Measurements from ENCODE around the gene PTGFRN. TPM values are rescaled to one million over a fixed set of nuclear protein-coding genes. Genes with fewer than 3 reads are reported as not detected.
"Not testable (repeated sequence)": the region's sequence is repeated elsewhere in the genome, so short reads cannot be mapped to it uniquely, and the experiment has no call there.

PTGFRN gene
- 50.5 and 81.0 TPM in 2 replicates for total RNA-seq (2014; rRNA removed; shearing (Covaris generic))

DNA sequence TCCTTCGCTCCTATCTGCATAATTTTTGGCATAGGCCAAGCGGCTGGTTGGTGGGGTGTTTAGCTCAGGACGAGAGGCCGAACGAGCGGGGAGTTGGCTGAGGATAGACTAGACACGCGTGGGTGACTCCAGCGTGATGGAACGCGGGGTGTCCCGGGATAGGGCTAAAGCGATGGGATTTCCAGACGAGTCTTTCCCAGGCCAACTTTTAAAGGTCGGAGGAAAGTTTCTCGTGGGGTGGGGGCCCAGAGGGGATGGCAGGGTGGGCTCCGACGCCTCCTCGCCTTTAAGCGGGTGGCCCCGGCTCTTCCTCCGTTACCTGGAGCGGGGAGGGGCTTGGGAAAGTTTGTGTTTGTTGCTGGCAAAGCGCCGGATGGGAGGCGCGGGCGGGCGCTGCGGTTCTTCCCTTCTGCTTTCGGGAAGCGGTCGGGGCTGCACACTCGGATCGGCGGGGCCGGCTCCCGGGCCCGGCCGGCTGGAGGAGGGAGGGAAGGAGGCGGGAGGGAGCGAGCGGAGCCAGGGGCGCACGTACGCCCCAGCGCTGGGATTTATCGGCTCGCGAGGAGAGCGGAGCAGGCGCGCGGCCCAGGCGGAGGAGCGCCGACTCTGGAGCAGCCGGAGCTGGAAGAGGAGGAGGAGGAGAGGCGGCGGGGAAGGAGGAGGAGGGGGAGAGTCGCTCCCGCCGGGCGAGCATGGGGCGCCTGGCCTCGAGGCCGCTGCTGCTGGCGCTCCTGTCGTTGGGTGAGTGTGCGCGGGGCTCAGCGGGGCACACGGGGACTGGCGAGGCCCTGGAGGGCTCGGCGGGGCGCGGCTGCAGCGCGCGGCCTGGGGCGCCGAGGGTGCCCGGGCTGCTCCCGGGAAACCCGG lies at the start of gene PTGFRN:
Gene PTGFRN (plus strand): TSS at position 405 of the 867 bp plus-strand sequence. CDS start 288 bp downstream, at position 693.
- peak; percentile 14 for DNase-seq (ENCODE audit: low spot score)
- in situ Hi-C loops (cut with HindIII; ENCODE audit: low sequenced_read_pairs) = no loop called here

GRCh38 chr1:116860167-116860566 lies 49.5 kb upstream of the PTGFRN start:
- DNase-seq (ENCODE audit: low spot score); in situ Hi-C loops (cut with HindIII; ENCODE audit: low sequenced_read_pairs): not testable (repeated sequence)

DNA sequence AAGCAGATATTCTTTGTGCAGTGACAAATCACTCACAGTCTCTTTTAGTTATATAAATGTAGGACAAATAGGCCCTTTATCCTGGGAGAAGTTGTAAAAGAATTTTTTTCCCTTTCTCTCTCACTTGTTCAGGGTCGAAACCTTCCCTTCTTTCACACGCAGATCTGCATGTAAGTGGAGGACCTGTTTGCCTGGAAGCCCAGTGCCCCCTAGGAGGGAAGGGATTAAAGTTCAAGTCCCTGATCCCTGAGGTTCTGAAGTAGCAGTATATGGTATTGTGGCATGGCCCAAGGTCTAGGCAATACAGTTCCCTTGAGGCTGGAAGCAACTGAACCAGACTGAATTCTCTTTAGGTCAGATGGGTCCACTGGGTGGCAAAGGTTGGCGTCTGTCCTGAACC lies 48.6 kb upstream of the PTGFRN start:
- in situ Hi-C loops (cut with HindIII; ENCODE audit: low sequenced_read_pairs) = no loop called here
- DNase-seq (ENCODE audit: low spot score) = no peak

DNA sequence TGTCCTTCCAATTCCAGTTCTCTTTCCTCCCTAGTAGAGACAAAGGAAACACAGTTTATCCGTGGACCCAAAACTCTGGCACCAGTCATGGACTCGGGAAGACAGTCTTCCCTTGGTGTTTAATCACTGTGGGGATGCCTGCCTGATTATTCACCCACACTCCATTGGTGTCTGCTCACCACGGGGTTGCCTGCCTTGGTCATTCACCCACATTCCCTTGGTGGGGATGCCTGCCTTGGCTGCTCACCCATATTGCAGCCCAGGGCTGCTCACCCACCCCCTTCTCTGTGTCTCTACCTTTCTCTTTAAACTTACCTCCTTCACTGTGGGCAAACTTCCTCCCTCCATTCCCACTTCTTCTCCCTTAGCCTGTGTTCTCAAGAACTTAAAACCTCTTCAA lies 46.7 kb upstream of the PTGFRN start:
- DNase-seq (ENCODE audit: low spot score); in situ Hi-C loops (cut with HindIII; ENCODE audit: low sequenced_read_pairs): not testable (repeated sequence)

- DNase-seq (ENCODE audit: low spot score); in situ Hi-C loops (cut with HindIII; ENCODE audit: low sequenced_read_pairs): not testable (repeated sequence)
Measured at GRCh38 chr1:116866478-116866877, 43.2 kb upstream of the PTGFRN start.

DNA sequence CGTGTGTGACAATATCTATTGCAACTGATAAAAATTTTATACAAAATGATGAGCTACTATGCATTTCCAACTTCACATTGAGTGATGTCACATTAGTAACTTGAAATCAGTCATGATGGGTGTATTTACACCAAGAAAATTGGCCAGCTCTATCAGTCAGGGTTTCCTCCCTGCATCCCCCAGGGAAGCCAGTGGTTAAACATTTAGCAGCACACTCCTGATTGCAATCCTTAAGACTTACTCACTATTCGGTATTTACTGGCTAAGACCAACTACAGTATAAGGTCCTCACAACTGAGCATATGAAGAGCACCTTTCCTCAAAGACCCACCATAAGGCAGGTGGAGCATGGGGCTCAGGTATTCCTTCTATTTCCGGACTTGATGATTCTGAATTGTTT lies 41.3 kb upstream of the PTGFRN start:
- no peak for DNase-seq (ENCODE audit: low spot score)
- in situ Hi-C loops (cut with HindIII; ENCODE audit: low sequenced_read_pairs) = no loop called here

- DNase-seq (ENCODE audit: low spot score) = no peak
Measured at GRCh38 chr1:116869611-116870010, 40.1 kb upstream of the PTGFRN start.

GRCh38 chr1:116870300-116870699 lies 39.4 kb upstream of the PTGFRN start:
- in situ Hi-C loops (cut with HindIII; ENCODE audit: low sequenced_read_pairs) = no loop called here

More at GRCh38 chr1:116869611-116870010, 40.1 kb upstream of the PTGFRN start:
- in situ Hi-C loops (cut with HindIII; ENCODE audit: low sequenced_read_pairs) = no loop called here

GRCh38 chr1:116871779-116872146 lies 38.0 kb upstream of the PTGFRN start:
- no peak for DNase-seq (ENCODE audit: low spot score)
- in situ Hi-C loops (cut with HindIII; ENCODE audit: low sequenced_read_pairs) = no loop called here

More at GRCh38 chr1:116870300-116870699, 39.4 kb upstream of the PTGFRN start:
- DNase-seq (ENCODE audit: low spot score) = no peak

DNA sequence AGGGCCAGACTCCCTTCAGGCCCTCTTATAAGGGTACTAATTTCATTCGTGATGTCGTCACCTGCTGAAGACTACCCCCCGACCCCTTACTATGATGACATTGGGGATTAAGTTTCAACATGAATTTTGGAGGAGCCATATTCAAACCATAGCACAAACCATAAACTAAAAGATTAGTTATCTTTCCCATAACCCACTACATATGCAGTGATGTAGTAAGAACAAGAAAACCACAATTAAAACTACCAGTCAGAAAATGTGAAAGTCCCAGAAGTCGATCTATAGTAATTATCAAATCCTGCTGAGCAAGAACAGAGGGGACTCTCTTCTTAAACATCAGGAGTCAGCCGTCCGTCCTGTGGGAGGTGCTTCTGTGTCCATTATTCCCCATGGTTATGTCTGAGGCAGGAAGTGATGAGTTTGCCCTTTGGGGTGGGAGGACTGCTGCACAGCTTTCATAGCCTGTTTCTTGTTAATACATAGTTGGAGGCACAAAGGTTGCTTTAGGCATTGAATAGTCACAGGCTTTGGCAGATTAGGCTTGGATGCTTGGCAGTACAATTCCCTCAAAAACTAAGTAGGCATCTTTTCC lies 35.9 kb upstream of the PTGFRN start:
- no peak for DNase-seq (ENCODE audit: low spot score)
- in situ Hi-C loops (cut with HindIII; ENCODE audit: low sequenced_read_pairs) = no loop called here

DNA sequence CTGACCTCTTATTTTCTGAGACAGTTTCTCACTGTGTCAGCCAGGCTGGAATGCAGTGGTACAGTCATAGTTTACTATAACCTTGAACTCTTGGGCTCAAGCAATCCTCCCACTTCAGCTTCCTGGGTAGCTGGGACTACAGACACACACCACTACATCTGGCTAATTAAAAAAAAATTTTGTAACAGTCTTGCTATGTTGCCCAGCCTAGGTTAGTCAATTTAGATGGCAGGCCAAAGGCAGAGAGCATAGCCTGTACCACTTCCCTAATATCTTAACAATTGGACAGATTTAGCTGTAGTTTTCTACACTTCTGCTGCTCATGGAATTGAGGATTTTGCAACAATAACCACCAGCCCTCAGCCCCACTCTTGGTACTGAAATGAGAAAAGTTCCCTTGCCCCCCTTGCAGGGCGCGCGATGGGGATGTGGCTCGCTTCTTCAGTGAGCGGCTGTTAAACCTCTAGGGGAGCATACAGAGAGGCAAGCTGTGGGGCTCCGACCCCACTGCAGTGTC lies 34.9 kb upstream of the PTGFRN start:
- DNase-seq (ENCODE audit: low spot score) = no peak

GRCh38 chr1:116875391-116875790 lies 34.3 kb upstream of the PTGFRN start:
- no peak for DNase-seq (ENCODE audit: low spot score)
- in situ Hi-C loops (cut with HindIII; ENCODE audit: low sequenced_read_pairs) = no loop called here

More for the DNA sequence above, 34.9 kb upstream of the PTGFRN start:
- in situ Hi-C loops (cut with HindIII; ENCODE audit: low sequenced_read_pairs) = no loop called here

DNA sequence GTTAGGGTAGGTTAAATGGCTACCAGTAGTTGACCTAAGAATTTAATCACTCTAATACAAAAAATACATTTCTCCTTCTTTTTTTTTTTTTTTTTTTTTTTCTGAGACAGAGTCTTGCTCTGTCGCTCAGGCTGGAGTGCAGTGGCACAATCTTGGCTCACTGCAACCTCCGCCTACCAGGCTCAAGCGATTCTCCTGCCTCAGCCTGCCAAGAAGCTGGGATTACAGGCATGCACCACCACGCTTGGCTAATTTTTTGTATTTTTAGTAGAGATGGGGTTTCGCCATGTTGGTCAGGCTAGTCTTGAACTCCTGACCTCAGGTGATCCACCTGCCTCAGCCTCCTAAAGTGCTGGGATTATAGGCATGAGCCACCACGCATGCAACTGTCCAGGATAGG lies 33.8 kb upstream of the PTGFRN start:
- in situ Hi-C loops (cut with HindIII; ENCODE audit: low sequenced_read_pairs); DNase-seq (ENCODE audit: low spot score): not testable (repeated sequence)

- in situ Hi-C loops (cut with HindIII; ENCODE audit: low sequenced_read_pairs) = no loop called here
- no peak for DNase-seq (ENCODE audit: low spot score)
Measured at GRCh38 chr1:116877141-116877818, 32.4 kb upstream of the PTGFRN start.

DNA sequence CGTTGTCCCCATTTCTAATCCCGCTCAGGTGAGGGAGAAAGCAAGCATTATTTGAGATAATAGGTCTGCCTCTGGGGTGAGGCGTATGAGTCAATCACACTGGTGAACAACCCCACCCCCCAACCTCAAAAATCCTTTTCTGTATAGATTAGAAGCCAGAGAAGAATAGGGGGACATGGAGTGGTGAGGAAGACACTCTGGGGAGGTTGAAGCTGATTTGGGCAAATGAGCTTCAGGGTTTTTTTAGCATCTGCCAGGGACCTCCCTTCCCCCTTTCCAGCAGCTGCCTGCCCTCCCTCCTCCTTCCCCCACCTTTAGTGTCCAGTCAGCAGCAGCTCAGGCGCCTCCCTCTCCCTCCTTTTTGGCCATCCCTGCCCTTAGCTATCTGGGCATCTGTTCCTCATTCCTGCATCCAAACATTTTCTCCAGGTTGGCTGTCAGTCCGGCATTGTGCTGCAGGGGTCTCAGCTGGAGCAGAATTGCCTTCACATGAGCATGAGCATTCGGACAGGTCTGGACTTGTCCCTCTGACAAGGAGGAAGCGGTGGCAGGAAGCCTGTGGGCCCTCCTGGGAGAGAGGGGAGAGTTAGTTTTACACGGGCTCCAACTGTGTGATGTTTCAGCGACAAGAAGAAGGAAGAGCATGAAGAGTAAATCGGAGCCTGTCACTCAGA lies 30.8 kb upstream of the PTGFRN start:
- in situ Hi-C loops (cut with HindIII; ENCODE audit: low sequenced_read_pairs) = no loop called here
- DNase-seq (ENCODE audit: low spot score) = peak; percentile 60

GRCh38 chr1:116879478-116880133 lies 30.1 kb upstream of the PTGFRN start:
- in situ Hi-C loops (cut with HindIII; ENCODE audit: low sequenced_read_pairs) = no loop called here
- no peak for DNase-seq (ENCODE audit: low spot score)

DNA sequence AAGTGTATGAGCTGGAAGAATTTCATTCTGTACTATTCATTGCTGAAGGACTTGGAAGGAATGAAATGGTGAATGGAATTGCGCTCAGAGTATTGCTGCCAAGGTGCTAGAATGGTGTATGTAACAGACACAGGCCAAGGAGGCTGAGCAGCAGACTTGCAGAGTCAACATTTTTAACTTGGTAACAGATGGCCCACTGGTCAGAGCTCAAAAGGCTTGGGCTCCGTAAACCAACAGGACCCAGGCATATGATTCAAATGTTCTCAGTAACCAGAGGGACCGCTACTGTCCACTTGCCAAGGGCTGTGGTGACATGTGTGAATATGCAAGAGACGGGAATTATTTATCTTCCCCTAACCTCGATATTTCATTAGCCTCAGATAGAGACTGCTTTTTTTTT lies 28.8 kb upstream of the PTGFRN start:
- peak; percentile 70 for DNase-seq (ENCODE audit: low spot score)
- in situ Hi-C loops (cut with HindIII; ENCODE audit: low sequenced_read_pairs) = no loop called here

DNA sequence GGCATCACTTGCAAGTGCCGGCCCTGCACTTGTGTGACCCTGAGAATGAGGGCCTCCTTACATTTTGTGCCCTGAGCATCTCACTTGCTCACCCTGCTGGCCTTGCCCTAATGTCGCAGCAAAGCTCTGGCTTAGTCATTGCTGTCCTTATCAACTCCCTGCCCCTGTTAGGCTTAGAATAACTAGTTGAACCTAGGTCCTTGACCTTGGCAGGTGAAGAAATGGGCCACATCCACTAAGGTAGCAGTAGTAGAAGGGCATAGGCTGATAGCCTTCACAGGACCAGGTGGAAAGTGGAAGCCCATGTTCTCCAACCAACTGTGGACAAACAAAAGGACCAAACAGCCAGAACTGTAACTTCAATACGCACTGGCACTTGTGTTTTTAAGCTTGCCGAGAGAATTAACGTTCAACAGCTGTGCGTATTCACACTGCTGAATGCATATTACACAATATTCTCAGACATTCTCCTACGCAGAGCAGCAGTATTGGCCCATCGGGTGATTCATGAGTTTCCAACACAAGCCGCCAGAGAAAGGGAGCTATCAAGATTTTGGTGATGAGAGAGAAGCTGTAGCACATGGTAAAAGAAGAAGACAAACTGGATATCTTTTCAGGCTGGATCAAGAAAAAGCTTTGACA lies 27.7 kb upstream of the PTGFRN start:
- DNase-seq (ENCODE audit: low spot score) = no peak

More for the DNA sequence above, 27.7 kb upstream of the PTGFRN start:
- in situ Hi-C loops (cut with HindIII; ENCODE audit: low sequenced_read_pairs) = no loop called here
